GM18520 (cell line): ENCODE measurements around the gene TNFAIP3.

Experiments used
- ATAC-seq: cut with Tn5 transposase; IDR thresholded peaks from one replicate; pipeline ENCODE4 v1.9.1; 2021; ENCODE audit not compliant: unreplicated experiment

TNFAIP3 gene

DNA sequence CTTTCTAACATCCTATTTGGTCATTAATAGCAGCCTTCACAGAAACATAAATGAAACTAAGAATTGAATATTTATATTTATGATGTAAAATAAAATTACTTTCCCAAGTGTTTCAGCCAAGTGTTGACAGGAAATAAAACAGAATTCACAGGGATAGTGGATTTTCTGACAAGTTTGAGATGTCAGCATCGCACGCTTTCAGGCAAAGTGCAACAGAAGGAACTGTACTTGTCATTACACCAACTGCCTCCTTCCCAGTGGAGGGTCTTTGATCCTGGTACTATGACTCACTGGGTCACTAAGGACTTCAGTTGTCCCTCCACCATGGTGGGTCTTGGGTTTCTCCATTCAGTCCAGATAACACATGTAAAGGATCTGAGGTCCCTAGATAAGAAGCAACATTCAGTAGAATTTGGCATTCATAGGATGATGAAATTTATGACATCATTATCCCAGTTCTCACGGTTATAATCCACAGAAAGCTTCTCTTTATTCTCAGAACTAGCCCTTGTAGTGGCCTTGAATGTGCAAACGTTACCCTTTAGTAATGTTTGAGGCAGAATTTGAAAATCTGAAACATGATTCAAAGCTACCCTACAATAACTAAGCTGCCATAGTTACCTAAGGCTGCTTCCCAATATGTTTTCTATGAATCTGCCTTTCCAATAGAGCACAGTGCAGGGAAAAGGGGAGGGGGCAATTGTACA lies 3.8 kb upstream of the TNFAIP3 start:
- no peak for ATAC-seq

- no peak for ATAC-seq
Measured at GRCh38 chr6:137864812-137865508, 2.1 kb upstream of the TNFAIP3 start.

DNA sequence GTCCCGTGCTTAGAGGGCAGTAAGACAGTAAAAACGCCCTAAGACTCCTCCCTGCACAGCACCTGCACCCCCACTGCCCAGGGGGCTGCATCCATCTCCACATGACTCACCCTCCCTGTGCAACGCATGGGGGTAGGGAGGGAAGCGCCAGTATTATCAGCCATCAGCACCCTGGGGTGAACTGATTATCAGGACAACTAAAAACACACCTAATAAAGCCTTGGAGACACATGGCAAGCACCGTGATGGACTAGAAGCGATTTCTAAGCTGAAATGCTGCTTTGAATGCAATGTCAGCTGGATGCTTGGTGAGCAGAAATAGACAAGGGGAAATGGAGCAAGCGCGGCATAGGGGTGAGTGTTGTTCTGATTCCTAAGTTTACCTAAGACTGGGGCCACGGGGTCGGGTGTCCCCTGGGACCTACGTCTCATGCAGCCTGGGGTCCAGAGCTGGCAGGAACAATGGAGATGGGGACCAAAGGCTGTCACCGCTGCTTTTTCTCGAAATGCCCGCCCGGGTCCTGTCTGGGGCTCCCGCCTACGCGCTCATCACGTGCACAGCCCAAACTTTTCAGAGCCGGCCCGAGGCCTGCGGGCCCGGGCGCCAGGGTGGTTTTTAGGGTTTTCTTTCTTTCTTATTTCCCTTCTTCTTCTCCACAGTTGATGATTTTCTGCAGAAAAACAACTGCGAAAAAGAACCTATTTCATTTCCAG lies 702 bp upstream of the TNFAIP3 start:
- peak; percentile 10 for ATAC-seq

DNA sequence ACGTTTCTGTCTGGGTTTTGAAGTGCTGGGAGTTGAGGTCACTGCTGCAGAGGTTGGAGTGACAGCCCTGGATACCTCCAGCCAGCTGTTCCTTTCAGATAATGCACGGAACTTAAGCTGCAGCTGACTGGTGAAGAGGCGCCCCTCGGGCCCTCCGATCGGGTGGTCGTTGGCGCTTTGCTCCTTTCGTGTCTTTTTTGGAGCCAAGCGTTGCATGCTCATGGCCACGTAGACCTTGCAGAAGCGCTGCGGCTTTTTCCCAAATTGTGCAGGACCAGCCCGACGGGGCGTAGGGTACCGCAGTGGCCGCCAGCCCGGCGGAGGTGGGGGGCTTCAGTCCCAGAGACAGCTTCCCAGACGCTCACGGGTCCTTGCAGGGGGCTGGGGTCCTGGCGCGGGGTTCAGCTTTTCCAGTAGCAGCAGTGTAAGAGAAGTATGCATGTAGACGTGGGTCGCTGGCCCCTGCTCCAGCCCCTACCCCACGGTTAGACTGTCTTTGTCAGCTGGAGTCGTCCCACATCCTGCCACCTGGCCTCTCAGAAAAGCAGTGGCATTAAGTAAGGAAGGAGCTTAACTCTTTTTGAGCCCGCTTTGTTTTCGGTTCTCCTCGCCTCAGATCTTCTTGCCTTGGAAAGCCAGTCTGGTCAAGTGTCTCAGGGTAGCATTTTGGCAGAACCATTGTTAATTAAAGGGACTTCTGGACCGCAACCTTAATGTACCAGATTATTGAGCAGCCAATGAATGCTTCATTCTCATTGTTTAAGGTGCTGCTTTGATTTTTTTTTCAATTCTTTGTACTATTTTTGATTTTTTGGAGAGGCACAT lies 838 bp downstream of the TNFAIP3 start:
- ATAC-seq = no peak

GRCh38 chr6:137868721-137869548 lies 1.9 kb downstream of the TNFAIP3 start:
- no peak for ATAC-seq

DNA sequence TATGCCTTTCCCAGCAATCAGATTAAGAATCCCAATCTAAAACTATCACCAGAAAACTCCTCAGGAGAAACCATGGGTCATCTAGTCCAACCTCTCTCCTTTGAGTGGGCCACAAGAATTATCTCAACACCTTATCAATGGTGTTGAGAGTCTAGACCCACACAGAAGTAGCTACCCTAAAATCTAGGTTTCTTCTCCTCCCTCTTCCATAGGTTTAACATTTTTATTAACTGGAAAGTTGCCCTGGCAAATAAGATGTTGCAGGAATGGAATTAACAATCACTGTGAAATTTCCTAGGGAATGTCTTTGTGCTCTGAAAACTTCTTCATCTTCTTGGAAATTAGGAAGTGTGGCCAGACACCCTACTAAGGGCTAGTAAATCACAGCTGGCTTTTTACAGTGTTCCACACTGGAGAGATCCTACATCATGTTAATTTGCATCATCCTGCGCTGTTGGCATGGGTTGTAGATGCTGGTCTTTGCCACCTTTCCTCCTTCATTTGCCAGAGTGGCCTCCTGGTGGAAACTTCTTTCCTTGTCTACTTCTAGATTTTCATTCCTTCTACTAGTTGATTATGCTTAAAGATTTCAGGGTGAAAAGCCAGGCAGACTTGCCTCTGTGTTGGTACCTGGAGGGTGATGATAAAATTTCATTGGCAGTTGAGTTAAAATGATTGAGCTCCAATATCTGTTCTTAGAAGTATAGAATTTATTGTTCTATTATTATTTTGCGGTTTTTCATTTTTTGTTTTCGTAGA lies 2.7 kb downstream of the TNFAIP3 start:
- no peak for ATAC-seq

DNA sequence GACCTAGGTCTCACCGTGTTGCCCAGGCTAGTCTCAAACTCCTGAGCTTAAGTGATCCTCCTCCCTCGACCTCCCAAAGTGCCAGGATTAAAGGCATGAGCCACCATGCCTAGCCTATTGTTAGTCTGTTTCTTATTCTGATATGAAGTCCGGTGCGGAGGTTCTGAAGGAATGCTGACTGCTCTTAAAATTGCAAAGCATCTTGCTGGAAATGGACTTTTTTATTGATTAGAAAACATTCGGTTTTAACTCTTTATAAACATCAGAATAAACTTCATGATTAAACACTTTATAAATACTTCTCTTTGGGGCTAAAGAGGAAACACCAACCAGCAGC lies 3.2 kb downstream of the TNFAIP3 start:
- no peak for ATAC-seq

- peak; percentile 13 for ATAC-seq
Measured at GRCh38 chr6:137870744-137871247, 3.7 kb downstream of the TNFAIP3 start.

DNA sequence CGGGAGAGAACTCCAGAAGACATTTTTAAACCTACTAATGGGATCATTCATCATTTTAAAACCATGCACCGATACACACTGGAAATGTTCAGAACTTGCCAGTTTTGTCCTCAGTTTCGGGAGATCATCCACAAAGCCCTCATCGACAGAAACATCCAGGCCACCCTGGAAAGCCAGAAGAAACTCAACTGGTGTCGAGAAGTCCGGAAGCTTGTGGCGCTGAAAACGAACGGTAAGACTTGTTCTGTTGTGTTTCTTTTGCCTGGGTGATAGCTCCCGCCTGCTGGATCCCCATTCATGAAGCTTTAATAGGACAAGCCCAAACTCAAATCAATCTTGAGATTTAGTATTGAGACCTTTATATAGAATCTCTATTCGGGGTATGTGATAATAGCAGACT lies 4.2 kb downstream of the TNFAIP3 start:
- ATAC-seq = no peak

DNA sequence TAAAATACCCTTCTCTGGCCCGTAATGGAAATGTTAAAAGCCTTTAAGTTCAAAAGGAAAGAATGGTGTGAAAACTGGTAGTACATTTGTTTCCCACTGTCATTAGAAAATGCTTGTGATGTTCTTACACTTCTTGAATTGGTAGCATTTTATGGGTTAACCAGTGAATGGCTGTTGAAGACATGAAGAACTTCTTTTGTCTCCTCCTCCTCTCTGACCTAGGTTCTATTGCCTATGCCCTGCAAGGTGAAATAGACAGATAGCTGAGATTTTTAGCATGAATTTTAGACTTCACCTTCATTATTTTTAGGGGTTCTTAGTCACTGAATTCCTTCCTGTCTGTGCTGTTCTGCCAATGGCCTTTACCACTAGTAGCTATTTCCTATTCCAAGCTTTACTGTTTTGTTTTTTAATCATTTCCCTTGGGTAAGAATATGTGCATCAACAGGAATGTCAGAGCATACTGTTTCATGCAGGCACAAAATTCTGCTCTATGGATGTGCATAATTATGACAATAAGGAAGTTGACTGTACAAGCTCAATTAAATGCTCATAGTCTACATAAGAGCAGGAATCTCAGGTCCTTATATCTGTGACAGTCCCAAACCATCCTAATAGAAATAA lies 4.9 kb downstream of the TNFAIP3 start:
- ATAC-seq = no peak

- ATAC-seq = no peak
Measured at GRCh38 chr6:137872581-137873115, 5.6 kb downstream of the TNFAIP3 start.

DNA sequence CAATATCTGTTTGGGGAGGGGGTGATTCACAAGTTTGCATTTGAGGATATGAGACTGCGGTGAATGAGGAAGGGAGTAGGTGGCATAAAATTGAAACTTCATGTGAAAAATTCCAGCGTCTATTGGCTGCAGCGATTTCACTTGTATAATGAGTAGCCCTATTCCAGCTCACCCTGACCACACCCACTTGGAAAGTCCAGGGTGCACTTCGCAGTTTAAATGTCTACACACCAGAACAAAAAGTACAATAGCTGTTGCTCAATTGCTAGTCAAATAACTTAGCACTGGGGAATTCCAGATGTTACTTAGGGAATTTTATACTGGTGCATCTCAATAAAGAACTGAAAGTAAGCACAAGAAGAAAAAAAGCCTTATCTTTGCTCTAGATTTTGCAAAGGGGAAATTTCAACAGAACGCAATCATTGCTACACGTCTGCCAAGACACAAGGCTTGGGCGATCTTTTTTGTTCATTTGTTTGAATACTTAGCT lies 6.3 kb downstream of the TNFAIP3 start:
- ATAC-seq = peak; percentile 39

DNA sequence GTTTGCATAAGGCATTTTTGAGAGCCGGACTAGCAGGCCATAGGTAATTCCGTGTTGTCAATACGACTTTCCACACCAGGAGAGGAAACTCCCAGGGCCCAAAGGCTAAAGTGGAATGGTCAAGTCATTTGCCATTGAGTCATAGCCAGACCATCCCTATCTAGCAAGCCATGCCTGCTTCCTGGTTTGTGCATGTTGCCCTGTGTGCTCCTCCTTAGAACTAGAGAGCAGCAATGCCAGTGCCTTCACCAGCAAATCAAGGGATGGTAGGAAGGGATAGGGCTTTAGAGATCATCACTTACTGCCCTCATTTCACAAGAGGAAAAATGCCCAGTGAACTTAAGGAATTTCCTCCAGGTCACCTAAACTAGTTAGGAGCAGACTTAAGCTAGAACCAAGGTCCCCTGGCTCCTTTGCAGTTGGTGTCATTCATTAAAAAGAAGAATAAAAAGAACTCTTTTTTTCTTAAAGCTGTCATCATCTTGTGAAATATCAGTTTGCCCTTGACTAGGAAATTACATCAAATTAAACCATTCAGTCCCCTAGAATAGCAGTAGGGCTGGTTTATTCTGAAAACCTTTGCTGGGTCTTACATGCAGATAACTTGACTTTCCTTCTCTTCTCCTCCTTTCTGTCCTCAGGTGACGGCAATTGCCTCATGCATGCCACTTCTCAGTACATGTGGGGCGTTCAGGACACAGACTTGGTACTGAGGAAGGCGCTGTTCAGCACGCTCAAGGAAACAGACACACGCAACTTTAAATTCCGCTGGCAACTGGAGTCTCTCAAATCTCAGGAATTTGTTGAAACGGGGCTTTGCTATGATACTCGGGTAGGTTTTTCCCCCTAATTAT lies 7.4 kb downstream of the TNFAIP3 start:
- ATAC-seq = no peak

- no peak for ATAC-seq
Measured at GRCh38 chr6:137875058-137875520, 8.0 kb downstream of the TNFAIP3 start.

- no peak for ATAC-seq
Measured at GRCh38 chr6:137875606-137876005, 8.5 kb downstream of the TNFAIP3 start.

DNA sequence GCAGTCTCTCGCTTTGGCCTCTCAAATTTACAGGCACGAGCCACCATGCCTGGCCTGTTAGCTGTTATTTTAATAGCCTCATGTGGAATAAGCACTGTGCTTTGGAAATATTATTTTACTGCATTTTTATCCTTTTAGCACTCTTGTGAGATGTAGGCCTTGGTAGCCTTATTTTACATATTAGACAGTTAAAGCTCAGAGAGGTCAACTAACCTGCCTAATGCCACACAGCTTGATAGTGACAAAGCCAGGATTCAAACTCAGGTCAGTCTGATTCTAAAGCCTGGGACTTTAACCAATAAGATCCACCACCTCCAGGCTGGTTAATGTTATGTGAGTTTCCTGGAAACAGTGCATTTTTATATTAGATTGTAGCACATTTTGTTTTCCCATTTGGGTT lies 9.5 kb downstream of the TNFAIP3 start:
- ATAC-seq = no peak

DNA sequence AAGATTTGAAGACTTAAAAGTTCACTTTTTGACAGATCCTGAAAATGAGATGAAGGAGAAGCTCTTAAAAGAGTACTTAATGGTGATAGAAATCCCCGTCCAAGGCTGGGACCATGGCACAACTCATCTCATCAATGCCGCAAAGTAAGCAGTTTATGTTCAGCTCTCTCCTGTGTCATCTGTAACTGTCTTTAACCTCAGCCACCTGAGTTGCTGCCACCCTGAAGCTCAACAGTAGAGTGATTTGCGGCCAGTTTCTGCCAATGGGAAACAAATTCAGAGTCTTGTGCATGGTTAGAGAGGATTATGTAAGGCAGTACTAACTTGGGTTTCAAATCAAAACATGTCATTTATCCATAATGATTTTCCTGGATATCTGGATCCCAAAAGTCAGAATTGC lies 10.1 kb downstream of the TNFAIP3 start:
- ATAC-seq = no peak

DNA sequence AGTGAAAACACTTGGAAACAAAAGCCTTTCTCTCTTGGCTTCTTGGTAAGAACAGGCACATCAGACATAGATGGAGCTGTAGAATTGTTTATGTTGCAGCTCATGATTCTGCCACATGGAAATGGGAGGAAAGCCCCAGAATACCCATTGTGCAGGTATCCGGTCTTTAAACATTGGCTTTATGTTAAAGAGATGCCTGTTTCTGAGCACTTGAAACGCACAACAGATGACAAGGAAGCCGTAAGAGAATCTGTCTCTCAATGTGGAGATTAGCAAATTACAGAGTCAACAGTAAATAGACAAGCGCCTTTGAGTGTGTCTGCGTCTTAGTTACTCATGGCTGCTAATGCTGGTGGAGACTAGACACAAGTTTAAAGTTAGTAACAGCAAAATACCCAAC lies 10.5 kb downstream of the TNFAIP3 start:
- no peak for ATAC-seq
